HL-60 (cell line): ENCODE data around the gene TBCCD1.

Source experiments
- POLR2AphosphoS5 ChIP-seq: IDR thresholded peaks from 2 replicates; pipeline ENCODE4 v1.6.1; 2012; ENCODE audit warnings: low read depth
- TF ChIP-seq, protein P1 (sequence below): IDR thresholded peaks from one replicate; pipeline ENCODE4 v1.5.1; 2011; ENCODE audit warnings: low read length, control low read depth, inconsistent platforms; ENCODE audit not compliant: insufficient read depth
- TF ChIP-seq, protein P2 (sequence below): IDR thresholded peaks from 2 replicates; pipeline ENCODE4 v1.6.1; 2012; ENCODE audit warnings: low read depth; ENCODE audit not compliant: insufficient replicate concordance

DNA sequence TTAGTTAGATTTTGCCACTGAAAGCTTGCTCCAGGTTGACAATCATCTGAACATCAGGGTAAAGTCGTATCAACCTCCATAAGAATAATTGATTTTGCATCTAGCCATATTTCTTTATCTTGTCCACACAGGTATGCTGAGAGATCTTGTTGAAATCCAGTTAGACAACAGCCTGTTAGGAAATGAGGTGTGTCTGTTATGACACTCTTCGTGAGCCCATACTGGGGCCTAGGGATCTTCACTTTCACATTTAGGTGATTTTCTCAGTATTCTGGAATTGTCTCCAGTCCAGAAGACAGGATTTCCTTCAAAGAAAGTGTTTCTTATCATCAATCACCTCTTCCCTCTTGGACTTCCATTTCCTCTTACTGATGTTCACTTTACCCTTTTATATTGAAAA, 21.5 kb upstream of the TBCCD1 start:
- TF ChIP-seq, protein P1, sequence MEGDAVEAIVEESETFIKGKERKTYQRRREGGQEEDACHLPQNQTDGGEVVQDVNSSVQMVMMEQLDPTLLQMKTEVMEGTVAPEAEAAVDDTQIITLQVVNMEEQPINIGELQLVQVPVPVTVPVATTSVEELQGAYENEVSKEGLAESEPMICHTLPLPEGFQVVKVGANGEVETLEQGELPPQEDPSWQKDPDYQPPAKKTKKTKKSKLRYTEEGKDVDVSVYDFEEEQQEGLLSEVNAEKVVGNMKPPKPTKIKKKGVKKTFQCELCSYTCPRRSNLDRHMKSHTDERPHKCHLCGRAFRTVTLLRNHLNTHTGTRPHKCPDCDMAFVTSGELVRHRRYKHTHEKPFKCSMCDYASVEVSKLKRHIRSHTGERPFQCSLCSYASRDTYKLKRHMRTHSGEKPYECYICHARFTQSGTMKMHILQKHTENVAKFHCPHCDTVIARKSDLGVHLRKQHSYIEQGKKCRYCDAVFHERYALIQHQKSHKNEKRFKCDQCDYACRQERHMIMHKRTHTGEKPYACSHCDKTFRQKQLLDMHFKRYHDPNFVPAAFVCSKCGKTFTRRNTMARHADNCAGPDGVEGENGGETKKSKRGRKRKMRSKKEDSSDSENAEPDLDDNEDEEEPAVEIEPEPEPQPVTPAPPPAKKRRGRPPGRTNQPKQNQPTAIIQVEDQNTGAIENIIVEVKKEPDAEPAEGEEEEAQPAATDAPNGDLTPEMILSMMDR: no peak
- TF ChIP-seq POLR2AphosphoS5: no peak
- TF ChIP-seq, protein P2, sequence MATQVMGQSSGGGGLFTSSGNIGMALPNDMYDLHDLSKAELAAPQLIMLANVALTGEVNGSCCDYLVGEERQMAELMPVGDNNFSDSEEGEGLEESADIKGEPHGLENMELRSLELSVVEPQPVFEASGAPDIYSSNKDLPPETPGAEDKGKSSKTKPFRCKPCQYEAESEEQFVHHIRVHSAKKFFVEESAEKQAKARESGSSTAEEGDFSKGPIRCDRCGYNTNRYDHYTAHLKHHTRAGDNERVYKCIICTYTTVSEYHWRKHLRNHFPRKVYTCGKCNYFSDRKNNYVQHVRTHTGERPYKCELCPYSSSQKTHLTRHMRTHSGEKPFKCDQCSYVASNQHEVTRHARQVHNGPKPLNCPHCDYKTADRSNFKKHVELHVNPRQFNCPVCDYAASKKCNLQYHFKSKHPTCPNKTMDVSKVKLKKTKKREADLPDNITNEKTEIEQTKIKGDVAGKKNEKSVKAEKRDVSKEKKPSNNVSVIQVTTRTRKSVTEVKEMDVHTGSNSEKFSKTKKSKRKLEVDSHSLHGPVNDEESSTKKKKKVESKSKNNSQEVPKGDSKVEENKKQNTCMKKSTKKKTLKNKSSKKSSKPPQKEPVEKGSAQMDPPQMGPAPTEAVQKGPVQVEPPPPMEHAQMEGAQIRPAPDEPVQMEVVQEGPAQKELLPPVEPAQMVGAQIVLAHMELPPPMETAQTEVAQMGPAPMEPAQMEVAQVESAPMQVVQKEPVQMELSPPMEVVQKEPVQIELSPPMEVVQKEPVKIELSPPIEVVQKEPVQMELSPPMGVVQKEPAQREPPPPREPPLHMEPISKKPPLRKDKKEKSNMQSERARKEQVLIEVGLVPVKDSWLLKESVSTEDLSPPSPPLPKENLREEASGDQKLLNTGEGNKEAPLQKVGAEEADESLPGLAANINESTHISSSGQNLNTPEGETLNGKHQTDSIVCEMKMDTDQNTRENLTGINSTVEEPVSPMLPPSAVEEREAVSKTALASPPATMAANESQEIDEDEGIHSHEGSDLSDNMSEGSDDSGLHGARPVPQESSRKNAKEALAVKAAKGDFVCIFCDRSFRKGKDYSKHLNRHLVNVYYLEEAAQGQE: no peak
